Lower lobe of right lung (tissue), 2 donors: ENCODE results near the gene PDILT. TPM values are rescaled to one million over a fixed set of nuclear protein-coding genes. Genes with fewer than 3 reads are reported as not detected.

Experiments used
- ATAC-seq, 2 donors: fragments of 200-7000 bp; cut with Tn5 transposase; one replicate each; pipeline ENCODE4 v1.9.1; 2020 to 2022; ENCODE audit warnings: mild to moderate bottlenecking in 2 of 2, moderate library complexity in 2 of 2
- DNase-seq: peaks from one replicate; pipeline ENCODE4 v3.0.0-alpha.2; 2020
- H3K27ac ChIP-seq: fragments of 200-600 bp; one replicate; pipeline ENCODE4 v1.8.0; 2022
- H3K27me3 ChIP-seq: fragments of 200-600 bp; one replicate; pipeline ENCODE4 v1.8.0; 2022; ENCODE audit warnings: low read depth
- H3K36me3 ChIP-seq: fragments of 200-600 bp; one replicate; pipeline ENCODE4 v1.8.0; 2022; ENCODE audit warnings: mild to moderate bottlenecking
- H3K4me1 ChIP-seq: fragments of 200-600 bp; one replicate; pipeline ENCODE4 v1.8.0; 2022
- H3K4me3 ChIP-seq: fragments of 200-600 bp; one replicate; pipeline ENCODE4 v1.8.0; 2022; ENCODE audit warnings: mild to moderate bottlenecking
- H3K9me3 ChIP-seq: fragments of 200-600 bp; one replicate; pipeline ENCODE4 v1.8.0; 2022
- intact Hi-C: fragments of 100-400 bp; cut with DNase I; formaldehyde crosslinking; loops from one replicate; pipeline ENCODE4 v1.11.0; 2022
- total RNA-seq: library from RNA; stranded (reverse); fragmentation: NEBNext Ultra II Directional; extraction: Animal tissue kit (Norgen Biotek cat#: 25700); gene quantifications from one replicate; pipeline ENCODE4 v1.2.1, GENCODE V29; 2021
- TF ChIP-seq, protein P1 (sequence below): fragments of 200-600 bp; IDR thresholded peaks from one replicate; pipeline ENCODE4 v1.8.0; 2022; ENCODE audit warnings: antibody characterized with exemption, mild to moderate bottlenecking
- donor health status: DM: no; HTN: yes; CAD: no; lungs with severe emphysema.

PDILT gene
- total RNA-seq, 1 donor from 2014 or later = not detected

GRCh38 chr16:20355114-20355782, 49.3 kb downstream of the PDILT start:
- no peaks in the 10 kb centered on the region for H3K9me3 ChIP-seq
- peaks cover 8% of the 10 kb centered on the region for H3K27me3 ChIP-seq
- TF ChIP-seq, protein P1, sequence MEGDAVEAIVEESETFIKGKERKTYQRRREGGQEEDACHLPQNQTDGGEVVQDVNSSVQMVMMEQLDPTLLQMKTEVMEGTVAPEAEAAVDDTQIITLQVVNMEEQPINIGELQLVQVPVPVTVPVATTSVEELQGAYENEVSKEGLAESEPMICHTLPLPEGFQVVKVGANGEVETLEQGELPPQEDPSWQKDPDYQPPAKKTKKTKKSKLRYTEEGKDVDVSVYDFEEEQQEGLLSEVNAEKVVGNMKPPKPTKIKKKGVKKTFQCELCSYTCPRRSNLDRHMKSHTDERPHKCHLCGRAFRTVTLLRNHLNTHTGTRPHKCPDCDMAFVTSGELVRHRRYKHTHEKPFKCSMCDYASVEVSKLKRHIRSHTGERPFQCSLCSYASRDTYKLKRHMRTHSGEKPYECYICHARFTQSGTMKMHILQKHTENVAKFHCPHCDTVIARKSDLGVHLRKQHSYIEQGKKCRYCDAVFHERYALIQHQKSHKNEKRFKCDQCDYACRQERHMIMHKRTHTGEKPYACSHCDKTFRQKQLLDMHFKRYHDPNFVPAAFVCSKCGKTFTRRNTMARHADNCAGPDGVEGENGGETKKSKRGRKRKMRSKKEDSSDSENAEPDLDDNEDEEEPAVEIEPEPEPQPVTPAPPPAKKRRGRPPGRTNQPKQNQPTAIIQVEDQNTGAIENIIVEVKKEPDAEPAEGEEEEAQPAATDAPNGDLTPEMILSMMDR = no peak
- no peaks in the 10 kb centered on the region for H3K36me3 ChIP-seq
- no peaks in the 10 kb centered on the region for H3K4me1 ChIP-seq
- H3K27ac ChIP-seq = no peak overlapping the region
- DNase-seq (no peak), ATAC-seq (no peak)
- H3K4me3 ChIP-seq = no peak overlapping the region
- intact Hi-C loops = no loop called here

- ATAC-seq (no peak), DNase-seq (no peak)
- H3K36me3 ChIP-seq = no peaks in the 10 kb centered on the region
- no peak overlapping the region for H3K4me3 ChIP-seq
- TF ChIP-seq, protein P1 = no peak
- H3K4me1 ChIP-seq = no peaks in the 10 kb centered on the region
- no peaks in the 10 kb centered on the region for H3K9me3 ChIP-seq
- H3K27ac ChIP-seq = no peak overlapping the region
- peaks cover 17% of the 10 kb centered on the region for H3K27me3 ChIP-seq
- intact Hi-C loops = no loop called here
Observed at GRCh38 chr16:20353379-20353778, 51.2 kb downstream of the PDILT start.

DNA sequence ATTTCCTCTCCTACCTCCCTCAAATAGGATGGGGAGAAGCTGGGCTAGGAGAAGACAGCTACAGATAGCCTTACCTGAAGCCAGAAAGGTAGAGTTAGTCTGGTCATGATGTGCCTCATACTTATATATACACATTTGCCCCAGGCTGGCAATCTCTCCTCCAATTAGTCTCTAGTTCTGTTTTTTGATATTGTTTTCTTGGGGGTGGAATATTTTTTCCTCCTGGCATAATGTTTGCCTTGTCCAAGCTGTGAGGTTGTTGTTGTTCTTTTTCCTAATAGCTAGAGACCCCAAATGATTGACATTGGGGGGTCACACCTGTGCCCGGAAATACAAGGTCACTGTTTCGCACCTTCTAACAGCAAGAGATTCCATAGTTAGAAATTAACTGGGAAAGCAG, 51.9 kb downstream of the PDILT start, which contains the start of gene UMOD:
Gene UMOD (minus strand): TSS at position 101 of the 400 bp plus-strand sequence. CDS start 1,978 bp downstream, outside the sequence.
- Histone ChIP-seq H3K4me3 (no peak within 1 kb of the TSS), H3K4me1 (no peaks in the 10 kb centered on the region), H3K27ac (no peak within 1 kb of the TSS), H3K36me3 (no peaks in the 10 kb centered on the region), H3K27me3 (peaks cover 22% of the 10 kb centered on the region), H3K9me3 (no peaks in the 10 kb centered on the region)
- TF ChIP-seq, protein P1 = no peak
- intact Hi-C loops = no loop called here
- no peak for ATAC-seq
- DNase-seq = no peak

- peaks cover 31% of the 10 kb centered on the region for H3K27me3 ChIP-seq
- H3K4me3 ChIP-seq = no peak overlapping the region
- no peaks in the 10 kb centered on the region for H3K36me3 ChIP-seq
- ATAC-seq (no peak), DNase-seq (no peak)
- H3K9me3 ChIP-seq = no peaks in the 10 kb centered on the region
- TF ChIP-seq, protein P1 = no peak
- no peaks in the 10 kb centered on the region for H3K4me1 ChIP-seq
- H3K27ac ChIP-seq = no peak overlapping the region
- intact Hi-C loops = no loop called here
Observed at GRCh38 chr16:20349615-20350014, 54.9 kb downstream of the PDILT start.

- H3K27ac ChIP-seq = no peak overlapping the region
- no peaks in the 10 kb centered on the region for H3K9me3 ChIP-seq
- TF ChIP-seq, protein P1 = no peak
- peak in 1 of 2 donors; percentile 39 for ATAC-seq
- no peaks in the 10 kb centered on the region for H3K4me1 ChIP-seq
- intact Hi-C loops = no loop called here
- DNase-seq = peak; percentile 38
- peaks cover 31% of the 10 kb centered on the region for H3K27me3 ChIP-seq
- H3K4me3 ChIP-seq = no peak overlapping the region
- no peaks in the 10 kb centered on the region for H3K36me3 ChIP-seq
Observed at GRCh38 chr16:20348365-20349185, 56.0 kb downstream of the PDILT start.
